Stimulated activated naive CD8-positive, alpha-beta T cell treated with anti-CD3 and anti-CD28 coated beads, Interleukin-15, Interleukin-2, amounts not matched to agents 100 U/mL and 50 U/mL, for 24 hours (primary cell): Measurements from ENCODE around the gene GALNT16.

ENCODE experiments used
- ATAC-seq: fragments of 150-1000 bp; cut with Tn5 transposase; one replicate; pipeline ENCODE4 v1.10.0; 2021
- DNase-seq: peaks from one replicate; pipeline ENCODE4 v3.0.0; 2021

GALNT16 gene

GRCh38 chr14:69405762-69406161 lies 145.8 kb downstream of the GALNT16 start:
- DNase-seq, result no peak
- ATAC-seq, result no peak
